HG02759 (cell line): Measurements from ENCODE around the gene DYNLT1.
"Not testable (repeated sequence)": the region's sequence is repeated elsewhere in the genome, so short reads cannot be mapped to it uniquely, and the experiment has no call there.

Source experiments
- ATAC-seq: cut with Tn5 transposase; IDR thresholded peaks from one replicate; pipeline ENCODE4 v1.9.1; 2021; ENCODE audit warnings: mild to moderate bottlenecking, moderate library complexity; ENCODE audit not compliant: unreplicated experiment

DYNLT1 gene

GRCh38 chr6:158624684-158625682 lies 19.6 kb downstream of the DYNLT1 start:
- ATAC-seq = no peak

DNA sequence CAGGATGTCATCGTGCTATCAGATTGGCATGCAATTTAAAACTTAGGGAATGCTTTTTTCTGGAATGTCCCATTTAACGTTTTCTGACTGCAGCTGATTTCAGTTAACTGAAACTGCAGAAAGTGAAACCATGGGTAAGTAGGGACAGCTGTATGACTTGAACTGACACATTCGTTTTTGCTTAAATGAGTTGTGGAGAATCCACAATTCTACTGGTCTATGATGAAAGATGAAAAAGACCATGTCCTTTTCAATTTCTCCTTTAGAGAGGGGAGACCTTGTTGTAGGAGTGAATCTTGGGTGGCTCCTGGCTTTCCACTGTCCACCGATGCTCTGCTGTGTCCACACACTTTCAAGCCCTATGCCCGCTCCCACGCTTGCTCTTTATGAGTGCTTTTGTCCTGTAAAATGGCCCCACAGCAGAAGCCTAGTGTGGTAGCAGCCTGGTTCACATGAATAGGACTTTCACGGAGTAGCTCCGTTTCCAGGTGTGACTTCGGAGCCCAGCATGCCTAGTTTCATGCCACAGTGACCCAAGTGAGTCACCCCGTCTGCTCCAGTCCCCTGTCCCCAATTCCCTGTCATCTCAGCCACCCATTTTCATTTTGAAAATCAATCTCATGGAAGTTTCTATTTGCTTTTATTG lies 21.9 kb downstream of the DYNLT1 start:
- no peak for ATAC-seq

GRCh38 chr6:158621694-158622544 lies 22.6 kb downstream of the DYNLT1 start:
- ATAC-seq = no peak

- ATAC-seq = no peak
Observed at GRCh38 chr6:158620963-158621693, 23.4 kb downstream of the DYNLT1 start.

DNA sequence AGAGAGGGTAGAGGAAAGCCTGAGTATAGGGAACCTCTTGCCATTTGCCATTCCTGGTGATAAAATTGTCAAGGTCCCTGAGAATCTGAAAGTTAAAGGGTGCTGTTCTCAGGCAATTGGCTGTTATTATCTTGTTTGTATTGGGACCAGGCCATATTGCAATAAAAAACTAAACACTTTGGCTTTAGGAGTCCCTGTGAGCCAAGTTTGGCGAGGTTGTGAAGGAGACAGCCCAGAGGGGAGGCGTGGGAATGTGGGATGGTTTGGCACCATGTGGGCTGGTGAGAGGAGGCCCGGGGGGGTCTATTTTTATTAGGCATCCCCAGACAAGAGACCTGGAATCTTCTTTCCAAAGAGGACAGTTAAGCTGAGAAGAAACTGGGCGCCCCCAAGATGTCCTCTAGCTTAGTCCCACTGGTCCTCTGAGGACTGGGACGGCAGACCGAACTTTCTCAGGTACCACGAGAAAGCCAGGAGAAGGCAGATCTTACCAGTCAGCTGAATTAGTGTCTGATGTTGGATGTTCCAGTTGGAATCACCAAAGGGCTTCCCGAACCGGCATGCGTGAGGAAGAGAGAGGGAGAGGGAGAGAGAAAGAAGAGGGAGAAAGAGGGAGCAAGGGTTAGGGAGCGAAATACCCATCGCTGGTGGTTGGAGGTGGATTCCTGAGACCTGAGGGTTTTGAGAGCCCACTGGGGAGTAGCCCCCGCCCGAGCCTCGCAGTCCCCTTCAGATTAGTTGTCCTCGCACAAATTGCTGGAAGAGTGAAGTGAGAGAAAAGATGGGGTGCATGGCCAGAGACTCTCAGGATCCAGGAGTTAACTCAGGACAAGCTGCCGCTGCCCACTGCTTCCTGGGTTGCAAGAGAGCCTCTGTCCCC lies 24.4 kb downstream of the DYNLT1 start:
- no peak for ATAC-seq

DNA sequence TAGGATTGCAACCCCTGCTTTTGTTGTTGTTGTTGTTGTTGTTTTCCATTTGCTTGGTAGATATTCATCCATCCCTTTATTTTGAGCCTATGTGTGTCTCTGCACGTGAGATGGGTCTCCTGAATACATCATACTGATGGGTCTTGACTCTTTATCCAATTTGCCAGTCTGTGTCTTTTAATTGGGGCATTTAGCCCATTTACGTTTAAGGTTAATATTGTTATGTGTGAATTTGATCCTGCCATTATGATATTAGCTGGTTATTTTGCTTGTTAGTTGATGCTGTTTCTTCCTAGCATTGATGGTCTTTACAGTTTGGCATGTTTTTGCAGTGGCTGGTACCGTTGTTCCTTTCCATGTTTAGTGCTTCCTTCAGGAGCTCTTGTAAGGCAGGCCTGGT lies 26.3 kb downstream of the DYNLT1 start:
- not testable (repeated sequence) for ATAC-seq

DNA sequence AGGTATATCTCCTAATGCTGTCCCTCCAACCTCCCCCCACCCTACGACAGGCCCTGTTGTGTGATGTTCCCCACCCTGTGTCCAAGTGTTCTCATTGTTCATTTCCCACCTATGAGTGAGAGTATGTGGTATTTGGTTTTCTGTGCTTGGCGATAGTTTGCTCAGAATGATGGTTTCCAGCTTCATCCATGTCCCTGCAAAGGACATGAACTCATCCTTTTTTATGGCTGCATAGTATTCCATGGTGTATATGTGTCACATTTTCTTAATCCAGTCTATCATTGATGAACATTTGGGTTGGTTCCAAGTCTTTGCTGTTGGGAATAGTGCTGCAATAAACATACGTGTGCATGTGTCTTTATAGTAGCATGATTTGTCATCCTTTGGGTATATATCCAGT lies 29.9 kb downstream of the DYNLT1 start:
- not testable (repeated sequence) for ATAC-seq

- ATAC-seq = no peak
Observed at GRCh38 chr6:158611541-158612370, 32.8 kb downstream of the DYNLT1 start.

DNA sequence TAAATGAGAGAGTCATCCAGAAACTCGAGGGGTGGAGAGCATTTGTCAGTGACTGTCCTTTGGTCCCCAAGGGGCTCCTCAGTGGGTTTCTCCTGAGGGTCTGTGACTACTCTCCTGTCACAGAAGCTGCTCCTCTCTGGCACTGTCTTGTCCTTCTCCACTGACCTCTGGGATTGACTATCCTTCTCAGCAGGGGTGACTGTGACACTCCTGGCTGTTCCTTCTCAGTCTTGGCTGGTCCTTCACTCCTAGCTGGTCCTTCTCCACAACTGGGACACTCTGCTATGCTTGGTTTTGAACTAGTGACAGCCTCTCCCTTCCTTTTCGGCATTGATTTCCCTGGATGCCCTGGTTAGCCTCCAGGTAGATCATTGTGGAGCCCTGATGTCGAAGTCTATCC lies 33.5 kb downstream of the DYNLT1 start:
- ATAC-seq = no peak

GRCh38 chr6:158610319-158610968 lies 34.1 kb downstream of the DYNLT1 start:
- no peak for ATAC-seq

DNA sequence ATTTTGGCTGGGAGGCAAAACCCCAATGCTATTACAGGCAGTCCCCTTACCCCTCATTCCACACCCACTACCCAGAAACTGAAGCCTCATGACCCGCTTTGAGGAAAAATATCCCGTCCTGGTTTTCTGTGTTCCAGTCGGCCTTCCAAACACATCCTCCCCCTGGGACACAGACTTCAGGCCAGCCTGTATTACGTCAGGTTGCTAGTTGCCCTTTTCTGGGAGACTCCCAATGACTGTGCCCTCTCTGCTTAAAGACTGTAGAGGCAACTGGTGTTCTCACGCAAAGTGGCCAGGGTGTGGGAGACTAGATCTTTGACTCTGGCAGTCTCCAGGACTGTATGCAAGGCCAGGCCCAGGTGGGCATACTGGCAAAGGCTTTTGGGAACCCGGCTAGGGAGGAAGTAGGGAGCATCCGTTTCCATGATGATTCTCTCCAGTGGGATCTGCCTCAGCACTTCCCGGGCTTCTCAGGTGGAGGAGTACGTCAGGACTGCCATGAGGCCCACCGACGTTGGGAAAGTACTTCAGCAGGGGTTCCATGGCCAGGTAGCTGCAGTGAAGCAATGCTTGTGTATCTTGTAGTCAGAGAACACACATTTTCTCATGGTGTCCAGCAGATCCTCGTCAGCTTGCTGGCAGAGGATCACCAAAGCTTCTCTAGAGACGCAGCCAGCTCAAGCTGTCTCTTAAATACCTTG lies 34.9 kb downstream of the DYNLT1 start:
- no peak for ATAC-seq

GRCh38 chr6:158608221-158608620 lies 36.3 kb downstream of the DYNLT1 start:
- ATAC-seq = no peak

DNA sequence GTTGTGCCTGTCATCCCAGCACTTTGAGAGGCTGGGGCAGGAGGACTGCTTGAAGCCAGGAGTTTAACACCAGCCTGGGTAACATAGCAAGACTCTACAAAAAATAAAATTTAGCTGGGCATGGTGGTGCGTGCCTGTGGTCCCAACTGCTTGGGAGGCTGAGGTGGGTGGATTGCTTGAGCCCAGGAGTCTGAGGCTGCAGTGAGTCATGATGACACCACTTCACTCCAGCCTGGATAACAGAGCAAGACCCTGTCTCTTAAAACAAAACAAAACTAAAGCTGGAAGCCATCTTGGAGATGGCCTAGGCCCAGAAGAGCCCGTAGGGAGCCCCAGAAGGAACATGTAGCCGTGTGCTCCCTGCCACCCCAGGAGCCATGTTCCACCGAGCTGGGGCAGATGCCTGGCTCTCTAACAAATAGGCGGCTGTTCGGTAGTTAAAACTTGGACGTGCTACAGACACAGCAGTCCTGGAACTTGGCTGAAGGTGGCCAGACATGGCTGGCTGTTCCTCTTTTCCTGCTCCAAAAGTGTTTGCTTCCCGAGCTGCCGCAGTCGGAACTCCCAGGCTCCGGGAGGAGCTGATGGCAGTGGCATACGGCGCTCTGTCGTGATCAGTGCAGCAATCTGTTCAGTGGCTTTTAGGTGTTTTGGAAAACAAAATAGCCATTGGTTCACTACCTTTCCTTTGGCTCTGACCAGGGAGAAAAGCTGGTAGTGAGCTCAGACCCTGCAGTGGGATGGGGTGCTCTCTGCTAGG lies 37.0 kb downstream of the DYNLT1 start:
- ATAC-seq = no peak

- no peak for ATAC-seq
Observed at GRCh38 chr6:158606935-158607334, 37.6 kb downstream of the DYNLT1 start.

GRCh38 chr6:158606011-158606410 lies 38.5 kb downstream of the DYNLT1 start:
- ATAC-seq = not testable (repeated sequence)

GRCh38 chr6:158605266-158605878 lies 39.2 kb downstream of the DYNLT1 start:
- ATAC-seq = no peak
